ENCODE measurements around the gene LGALS4. TPM values are rescaled to one million over a fixed set of nuclear protein-coding genes. Genes with fewer than 3 reads are reported as not detected.
"Not testable (repeated sequence)": the region's sequence is repeated elsewhere in the genome, so short reads cannot be mapped to it uniquely, and the experiment has no call there.

The LGALS4 gene
- total RNA-seq, 3 donors from 2014 or later = 0.80 to 16.4 (median 0.88) TPM

DNA sequence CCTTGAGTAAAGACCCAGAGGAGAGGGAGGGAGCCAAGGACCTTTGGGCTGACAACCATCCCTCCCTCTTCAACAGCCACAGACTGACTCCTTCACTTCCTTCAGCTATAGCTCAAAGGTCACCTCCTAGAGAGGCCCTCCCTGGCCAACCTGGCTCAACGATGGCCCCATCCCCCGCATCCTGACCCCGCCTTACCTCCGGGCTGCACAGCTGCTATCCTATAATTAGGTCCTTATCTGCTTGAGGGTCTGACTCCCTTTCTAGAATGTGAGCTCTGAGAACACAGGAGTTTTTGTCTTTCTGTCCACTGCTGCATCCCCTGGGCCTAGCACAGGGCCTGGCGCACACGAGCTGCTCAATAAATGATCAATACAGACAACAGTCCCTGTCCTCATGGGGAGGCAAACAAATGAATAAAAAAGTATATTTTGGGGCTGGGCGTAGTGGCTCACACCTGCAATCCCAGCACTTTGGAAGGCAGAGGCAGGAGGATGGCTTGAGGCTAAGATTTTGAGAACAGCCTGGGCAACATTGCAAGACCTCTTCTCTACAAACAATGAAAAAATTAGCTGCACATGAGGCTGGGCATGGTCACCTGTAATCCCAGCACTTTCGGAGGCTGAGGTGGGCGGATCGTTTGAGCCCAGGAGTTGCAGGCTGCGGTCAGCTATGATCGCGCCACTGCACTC is 6.6 kb upstream of the LGALS4 start:
- Histone ChIP-seq H3K27me3 (no peaks in the 10 kb centered on the region), H3K4me3 (no peak overlapping the region), H3K36me3 (peaks cover 5% of the 10 kb centered on the region), H3K27ac (no peak overlapping the region), H3K9me3 (no peaks in the 10 kb centered on the region), H3K4me1 (no peaks in the 10 kb centered on the region)
- DNase-seq (ENCODE audit: low spot score in 2 of 2) = no peak
- no peak for TF ChIP-seq POLR2A (IDR thresholded peaks at IDR 0.05)
- TF ChIP-seq, protein P1, sequence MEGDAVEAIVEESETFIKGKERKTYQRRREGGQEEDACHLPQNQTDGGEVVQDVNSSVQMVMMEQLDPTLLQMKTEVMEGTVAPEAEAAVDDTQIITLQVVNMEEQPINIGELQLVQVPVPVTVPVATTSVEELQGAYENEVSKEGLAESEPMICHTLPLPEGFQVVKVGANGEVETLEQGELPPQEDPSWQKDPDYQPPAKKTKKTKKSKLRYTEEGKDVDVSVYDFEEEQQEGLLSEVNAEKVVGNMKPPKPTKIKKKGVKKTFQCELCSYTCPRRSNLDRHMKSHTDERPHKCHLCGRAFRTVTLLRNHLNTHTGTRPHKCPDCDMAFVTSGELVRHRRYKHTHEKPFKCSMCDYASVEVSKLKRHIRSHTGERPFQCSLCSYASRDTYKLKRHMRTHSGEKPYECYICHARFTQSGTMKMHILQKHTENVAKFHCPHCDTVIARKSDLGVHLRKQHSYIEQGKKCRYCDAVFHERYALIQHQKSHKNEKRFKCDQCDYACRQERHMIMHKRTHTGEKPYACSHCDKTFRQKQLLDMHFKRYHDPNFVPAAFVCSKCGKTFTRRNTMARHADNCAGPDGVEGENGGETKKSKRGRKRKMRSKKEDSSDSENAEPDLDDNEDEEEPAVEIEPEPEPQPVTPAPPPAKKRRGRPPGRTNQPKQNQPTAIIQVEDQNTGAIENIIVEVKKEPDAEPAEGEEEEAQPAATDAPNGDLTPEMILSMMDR (IDR thresholded peaks at IDR 0.05) = no peak
- TF ChIP-seq POLR2AphosphoS5 (IDR thresholded peaks at IDR 0.05) = no peak
- intact Hi-C loops (cut with DNase I; ENCODE audit: low total_unique reads) = no loop called here

- intact Hi-C loops (cut with DNase I; ENCODE audit: low total_unique reads) = no loop called here
- Histone ChIP-seq H3K4me3 (no peak overlapping the region), H3K4me1 (no peaks in the 10 kb centered on the region), H3K9me3 (no peaks in the 10 kb centered on the region), H3K36me3 (peaks cover 5% of the 10 kb centered on the region), H3K27me3 (no peaks in the 10 kb centered on the region), H3K27ac (no peak overlapping the region)
- TF ChIP-seq POLR2A (IDR thresholded peaks at IDR 0.05) (no peak), POLR2AphosphoS5 (IDR thresholded peaks at IDR 0.05) (no peak)
- TF ChIP-seq, protein P1 (IDR thresholded peaks at IDR 0.05) = no peak
- no peak for DNase-seq (ENCODE audit: low spot score in 2 of 2)
Measured at GRCh38 chr19:38817081-38817480, 4.3 kb upstream of the LGALS4 start.

DNA sequence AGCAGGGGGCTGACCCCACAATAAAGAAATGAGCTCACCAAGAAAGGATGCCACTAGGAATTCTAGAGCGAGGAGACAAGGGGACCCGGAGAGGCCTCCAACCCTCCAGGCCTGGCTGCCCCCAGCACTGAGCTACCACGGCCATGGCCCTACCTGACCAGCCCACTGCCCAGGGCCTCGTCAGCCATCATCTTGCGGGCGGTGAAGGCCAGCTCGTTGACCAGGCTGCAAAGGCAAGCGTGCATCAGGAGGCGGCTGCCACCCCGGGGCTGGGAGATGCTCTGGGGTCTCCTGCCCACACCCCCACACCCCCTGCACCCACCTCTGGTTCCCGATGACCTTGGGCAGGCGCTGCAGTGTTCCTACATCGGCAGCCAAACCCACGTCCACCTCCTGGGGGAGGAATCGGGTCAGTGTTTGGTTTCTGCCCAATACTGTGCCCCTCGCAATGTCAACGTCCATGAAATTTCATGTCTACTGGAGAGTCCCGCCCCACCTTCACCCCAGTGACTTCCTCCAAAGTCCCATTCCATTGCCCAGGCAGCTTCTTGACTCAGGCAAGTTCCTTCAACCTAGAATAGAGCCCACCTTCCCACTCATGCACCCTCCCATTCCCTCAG is 3.5 kb upstream of the LGALS4 start:
- Histone ChIP-seq H3K4me1 (no peaks in the 10 kb centered on the region), H3K36me3 (peaks cover 5% of the 10 kb centered on the region), H3K9me3 (no peaks in the 10 kb centered on the region), H3K4me3 (no peak overlapping the region), H3K27ac (no peak overlapping the region), H3K27me3 (no peaks in the 10 kb centered on the region)
- intact Hi-C loops (cut with DNase I; ENCODE audit: low total_unique reads) = no loop called here
- DNase-seq (ENCODE audit: low spot score in 2 of 2) = no peak
- TF ChIP-seq POLR2AphosphoS5 (IDR thresholded peaks at IDR 0.05) = no peak
- TF ChIP-seq, protein P1 (IDR thresholded peaks at IDR 0.05) = no peak
- TF ChIP-seq POLR2A (IDR thresholded peaks at IDR 0.05) = no peak

GRCh38 chr19:38815059-38816001 is 2.6 kb upstream of the LGALS4 start:
- DNase-seq (ENCODE audit: low spot score in 2 of 2) = no peak
- H3K36me3 ChIP-seq = peaks cover 5% of the 10 kb centered on the region
- H3K27me3 ChIP-seq = no peaks in the 10 kb centered on the region
- TF ChIP-seq POLR2AphosphoS5 (IDR thresholded peaks at IDR 0.05) = no peak
- TF ChIP-seq, protein P1 (IDR thresholded peaks at IDR 0.05) = no peak
- TF ChIP-seq POLR2A (IDR thresholded peaks at IDR 0.05) = no peak
- no peak overlapping the region for H3K27ac ChIP-seq
- H3K4me3 ChIP-seq = no peak overlapping the region
- no peaks in the 10 kb centered on the region for H3K4me1 ChIP-seq
- intact Hi-C loops (cut with DNase I; ENCODE audit: low total_unique reads) = no loop called here
- H3K9me3 ChIP-seq = no peaks in the 10 kb centered on the region

DNA sequence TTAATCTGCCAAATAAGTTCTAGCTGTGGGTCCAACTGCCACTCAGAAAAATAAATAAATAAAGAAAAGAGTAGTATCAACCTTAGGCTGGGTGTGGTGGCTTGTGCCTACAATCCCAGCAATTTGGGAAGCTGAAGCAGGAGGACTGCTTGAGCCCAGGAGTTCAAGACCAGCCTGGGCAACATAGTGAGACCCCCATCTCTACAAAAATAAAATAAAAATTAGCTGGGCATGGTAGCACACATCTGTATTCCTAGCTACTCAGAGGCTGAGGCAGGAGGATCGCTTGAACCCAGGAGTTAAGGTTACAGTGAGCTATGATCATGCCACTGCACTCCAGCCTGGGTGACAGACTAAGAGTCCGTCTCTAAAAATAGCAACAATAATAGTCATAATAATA is 1.2 kb upstream of the LGALS4 start:
- H3K4me1 ChIP-seq; H3K27ac ChIP-seq; H3K4me3 ChIP-seq; DNase-seq (ENCODE audit: low spot score in 2 of 2); intact Hi-C loops (cut with DNase I; ENCODE audit: low total_unique reads); H3K9me3 ChIP-seq; H3K36me3 ChIP-seq; H3K27me3 ChIP-seq: not testable (repeated sequence)
